Subcutaneous adipose tissue (tissue), 4 donors: Measurements from ENCODE around the gene FBXL17. TPM values are rescaled to one million over a fixed set of nuclear protein-coding genes. Genes with fewer than 3 reads are reported as not detected.

ENCODE experiments used
- total RNA-seq, 4 donors: library from RNA; depleted of rRNA; stranded (reverse); fragments of >200 nt; gene quantifications; one replicate each; pipeline ENCODE4 v1.1.0, GENCODE V29; 2016
- TF ChIP-seq, protein P1 (sequence below): fragments of 450-650 bp; IDR thresholded peaks from one replicate; pipeline ENCODE4 v1.5.1; 2016; ENCODE audit warnings: low read depth, mild to moderate bottlenecking, control low read depth, antibody characterized with exemption, moderate library complexity

FBXL17 gene
- total RNA-seq, 4 donors from 2014 or later, result 19.4 to 22.2 (median 21.3) TPM

DNA sequence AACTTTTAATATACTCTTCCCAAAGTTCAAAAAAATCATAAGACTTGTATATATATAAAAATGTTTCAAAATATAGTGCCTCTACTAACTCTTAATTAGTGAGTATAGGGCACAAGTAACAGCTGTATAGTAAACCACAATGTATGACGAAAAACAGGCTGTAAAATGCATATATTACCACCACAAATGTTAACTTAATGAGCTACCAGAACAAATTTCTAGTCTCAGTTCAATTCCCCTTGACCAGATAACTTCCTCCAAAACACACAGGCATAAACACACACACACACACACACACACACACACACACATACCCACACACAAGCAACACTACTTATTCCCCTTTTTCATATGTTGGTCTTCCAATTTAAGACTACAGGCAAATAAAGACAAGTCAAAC lies 78.8 kb downstream of the FBXL17 start:
- TF ChIP-seq, protein P1, sequence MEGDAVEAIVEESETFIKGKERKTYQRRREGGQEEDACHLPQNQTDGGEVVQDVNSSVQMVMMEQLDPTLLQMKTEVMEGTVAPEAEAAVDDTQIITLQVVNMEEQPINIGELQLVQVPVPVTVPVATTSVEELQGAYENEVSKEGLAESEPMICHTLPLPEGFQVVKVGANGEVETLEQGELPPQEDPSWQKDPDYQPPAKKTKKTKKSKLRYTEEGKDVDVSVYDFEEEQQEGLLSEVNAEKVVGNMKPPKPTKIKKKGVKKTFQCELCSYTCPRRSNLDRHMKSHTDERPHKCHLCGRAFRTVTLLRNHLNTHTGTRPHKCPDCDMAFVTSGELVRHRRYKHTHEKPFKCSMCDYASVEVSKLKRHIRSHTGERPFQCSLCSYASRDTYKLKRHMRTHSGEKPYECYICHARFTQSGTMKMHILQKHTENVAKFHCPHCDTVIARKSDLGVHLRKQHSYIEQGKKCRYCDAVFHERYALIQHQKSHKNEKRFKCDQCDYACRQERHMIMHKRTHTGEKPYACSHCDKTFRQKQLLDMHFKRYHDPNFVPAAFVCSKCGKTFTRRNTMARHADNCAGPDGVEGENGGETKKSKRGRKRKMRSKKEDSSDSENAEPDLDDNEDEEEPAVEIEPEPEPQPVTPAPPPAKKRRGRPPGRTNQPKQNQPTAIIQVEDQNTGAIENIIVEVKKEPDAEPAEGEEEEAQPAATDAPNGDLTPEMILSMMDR, result no peak

- TF ChIP-seq, protein P1, result no peak
Observed at GRCh38 chr5:108297042-108297601, 84.8 kb downstream of the FBXL17 start.

- TF ChIP-seq, protein P1, result no peak
Observed at GRCh38 chr5:108295578-108296368, 86.1 kb downstream of the FBXL17 start.

GRCh38 chr5:108280960-108281569 lies 100.8 kb downstream of the FBXL17 start:
- TF ChIP-seq, protein P1, result no peak

DNA sequence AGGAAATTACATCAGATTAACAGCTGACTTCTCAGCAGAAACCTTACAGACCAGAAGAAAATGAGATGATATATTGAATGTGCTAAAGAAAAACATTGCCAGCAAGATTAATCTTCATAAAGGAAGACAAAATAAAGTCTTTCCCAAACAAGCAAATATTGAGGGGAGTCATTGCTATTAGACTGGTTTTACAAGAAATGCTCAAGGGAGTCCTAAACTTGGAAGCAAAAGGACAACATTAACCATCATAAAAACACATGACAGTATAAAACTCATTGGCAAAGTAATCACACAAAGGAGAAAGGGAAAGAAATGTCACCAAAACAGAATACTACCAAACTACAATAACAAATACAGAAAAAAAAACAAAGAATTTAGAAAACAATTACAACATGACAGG lies 101.7 kb downstream of the FBXL17 start:
- TF ChIP-seq, protein P1, result no peak

GRCh38 chr5:108278285-108279240 lies 103.3 kb downstream of the FBXL17 start:
- TF ChIP-seq, protein P1, result no peak
